Activated CD8-positive, alpha-beta memory T cell treated with anti-CD3 and anti-CD28 coated beads, Interleukin-2, amount 50 U/mL, for 4 hours (primary cell): ENCODE results near the gene OXNAD1.

Experiments
- DNase-seq: peaks from one replicate; pipeline ENCODE4 v3.0.0-alpha.2; 2020

Gene OXNAD1

DNA sequence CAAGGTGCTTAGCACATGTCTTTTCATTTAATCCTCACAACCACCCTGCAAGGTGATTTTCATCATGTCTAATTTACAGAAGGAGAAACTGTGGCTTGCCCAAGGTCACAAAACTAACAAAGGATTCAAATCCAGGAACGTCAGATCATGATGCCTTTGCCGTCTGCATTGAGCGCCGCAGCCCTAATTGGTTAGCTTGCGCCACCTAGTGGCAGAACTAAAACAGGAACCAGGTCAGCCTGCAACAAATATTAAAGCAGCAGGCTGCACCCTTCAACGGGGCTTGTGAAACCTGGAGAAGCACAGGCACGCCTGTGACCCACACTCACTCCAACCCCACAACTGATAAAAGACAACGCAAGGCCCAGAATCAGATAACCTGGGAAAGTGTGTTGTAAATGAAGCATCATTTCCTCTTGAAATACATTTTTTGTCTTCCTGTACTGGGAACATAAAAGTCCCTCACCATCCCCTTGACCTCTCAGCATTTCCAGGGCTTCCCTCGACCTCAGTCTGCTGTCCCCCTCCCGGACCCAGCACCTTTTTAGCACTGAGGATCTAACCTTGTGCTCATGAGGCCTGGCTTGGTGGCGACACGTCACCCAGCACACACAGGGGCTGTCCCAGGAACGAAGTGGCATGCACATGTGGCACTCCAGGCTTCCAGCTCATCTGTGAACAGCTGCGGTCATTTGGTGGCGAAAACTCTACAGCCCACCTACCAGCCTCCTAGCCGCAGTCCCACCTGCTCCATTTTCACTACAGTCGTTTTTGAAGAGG is 17.5 kb upstream of the OXNAD1 start:
- peak; percentile 76 for DNase-seq

- DNase-seq = no peak
Measured at GRCh38 chr3:16248556-16248955, 16.5 kb upstream of the OXNAD1 start.

- DNase-seq = no peak
Measured at GRCh38 chr3:16249336-16249735, 15.7 kb upstream of the OXNAD1 start.

GRCh38 chr3:16249886-16250285 is 15.1 kb upstream of the OXNAD1 start:
- no peak for DNase-seq

DNA sequence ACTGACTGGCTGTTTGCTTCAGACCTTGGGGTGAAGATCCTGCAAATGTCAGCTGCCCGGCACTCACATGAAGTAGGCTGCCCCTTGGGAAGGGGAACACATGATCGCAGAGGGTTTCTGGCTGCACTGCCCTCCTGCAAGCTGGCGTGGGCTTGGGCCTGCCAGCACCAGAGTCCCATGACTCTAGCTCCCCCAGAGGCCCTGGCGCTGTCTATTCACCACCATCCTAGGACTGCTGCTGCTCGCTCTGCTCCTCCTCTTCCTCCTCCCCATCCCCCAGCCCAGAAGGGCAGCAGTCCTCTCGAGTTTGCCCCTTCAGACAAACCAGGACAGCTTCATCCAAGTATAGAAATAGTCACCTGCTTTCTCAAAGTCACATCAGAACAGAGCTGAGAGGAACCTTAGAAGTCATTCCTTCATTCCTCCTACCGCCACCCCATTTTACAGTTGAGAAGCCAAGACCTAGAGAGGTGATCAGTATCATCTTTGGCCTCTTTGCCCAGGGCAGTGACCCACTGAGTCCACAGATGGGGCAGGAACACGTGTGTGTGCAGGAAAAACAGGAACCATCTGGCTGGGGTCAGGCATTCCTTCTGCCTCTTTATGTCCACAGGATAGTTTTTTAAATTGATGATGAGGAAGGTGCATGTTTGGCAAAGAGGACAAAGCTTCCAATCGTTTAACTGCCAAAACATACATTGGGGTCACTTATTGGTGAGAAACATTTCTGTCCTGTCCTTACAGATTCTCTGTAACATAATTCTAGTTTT is 13.5 kb upstream of the OXNAD1 start:
- no peak for DNase-seq

DNA sequence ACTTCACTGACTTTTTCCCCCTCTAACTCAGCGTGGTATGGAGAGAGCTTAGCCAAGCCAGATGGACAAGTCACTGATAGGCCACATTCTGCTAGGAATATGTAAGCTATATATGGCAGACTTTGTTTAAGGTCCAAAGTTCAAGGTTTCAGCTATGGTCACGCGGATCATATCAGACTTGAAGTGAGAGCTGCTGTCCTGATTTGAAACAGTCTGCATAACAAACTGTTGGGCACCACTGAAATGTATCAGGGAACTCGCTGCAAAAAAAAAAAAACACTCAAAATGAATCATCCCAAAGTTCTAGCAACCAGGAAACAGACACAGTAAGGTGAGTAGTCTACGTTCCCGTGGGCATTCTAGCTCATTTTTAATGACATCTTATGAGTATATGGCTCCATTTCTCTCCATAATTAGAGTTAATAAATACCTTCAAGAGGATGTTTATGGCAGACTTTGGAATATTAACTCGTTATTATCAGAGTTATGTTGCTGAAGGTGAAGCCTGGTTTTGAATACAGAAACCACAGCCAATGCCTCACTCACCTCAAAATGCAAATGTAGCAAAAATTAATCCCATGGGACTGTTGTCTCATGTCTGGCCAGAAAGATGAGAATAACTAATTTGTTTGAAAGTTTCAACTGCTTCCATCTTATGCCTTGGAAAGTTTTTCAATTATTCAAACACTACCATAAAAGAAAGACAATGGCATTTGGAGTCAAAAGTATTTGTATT is 12.6 kb upstream of the OXNAD1 start:
- no peak for DNase-seq

DNA sequence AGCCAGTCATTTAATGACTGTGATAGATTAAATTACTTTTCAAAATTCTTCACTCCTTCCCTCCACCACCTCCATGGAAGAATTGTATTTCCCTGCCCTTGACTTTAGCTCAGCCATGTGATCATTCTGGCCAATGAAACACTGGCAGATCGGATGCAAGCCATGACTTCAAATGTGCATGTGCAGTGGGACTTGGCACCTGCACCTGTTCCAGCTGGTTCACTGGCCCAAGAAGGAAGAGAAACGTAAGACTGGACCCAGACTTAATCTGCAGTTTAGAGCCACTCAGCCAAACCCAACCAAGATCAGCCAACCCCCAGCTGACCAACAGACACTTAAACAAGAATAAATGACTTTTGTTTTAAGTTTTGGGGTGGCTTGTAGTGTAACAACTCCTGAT is 12.0 kb upstream of the OXNAD1 start:
- no peak for DNase-seq

- no peak for DNase-seq
Measured at GRCh38 chr3:16253601-16254000, 11.4 kb upstream of the OXNAD1 start.

DNA sequence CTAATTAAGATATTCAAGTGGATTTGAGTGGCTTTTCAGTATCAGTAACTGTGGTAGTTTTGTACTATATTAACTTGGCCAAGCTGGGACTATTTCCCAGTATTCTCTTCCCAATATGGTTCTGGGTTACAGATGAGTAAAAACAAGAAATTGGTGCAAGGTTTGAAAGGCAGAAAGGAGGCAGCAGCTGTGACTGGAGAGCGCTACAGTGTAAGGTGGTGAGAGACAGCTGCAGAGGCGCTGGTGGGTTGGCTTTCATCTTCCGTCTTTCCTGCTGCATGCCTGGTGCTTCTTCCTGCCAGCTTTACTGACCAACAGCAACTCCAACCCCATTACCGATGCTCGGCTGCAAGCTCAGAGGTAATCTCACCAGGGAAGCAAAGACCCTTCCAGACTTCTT is 10.1 kb upstream of the OXNAD1 start:
- DNase-seq = no peak

- DNase-seq = no peak
Measured at GRCh38 chr3:16255326-16255725, 9.7 kb upstream of the OXNAD1 start.

DNA sequence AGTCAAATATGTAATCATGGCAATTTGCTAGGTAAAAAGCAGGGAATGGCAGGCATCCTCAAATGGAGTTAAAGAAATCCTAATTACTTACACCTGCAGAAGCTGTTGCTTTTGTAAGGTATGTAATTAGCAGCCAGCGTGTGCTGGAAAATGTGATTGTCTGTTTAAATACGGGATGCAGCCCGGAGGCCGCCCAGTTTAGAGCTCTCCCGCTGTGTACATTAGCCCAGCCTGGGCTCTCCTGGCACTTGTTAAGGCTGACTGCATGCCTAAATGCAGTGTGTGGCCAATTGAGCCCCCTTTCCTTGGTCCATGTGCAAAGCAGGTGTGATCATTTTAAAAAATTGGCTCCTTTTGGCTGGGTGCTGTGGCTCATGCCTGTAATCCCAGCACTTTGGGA is 9.3 kb upstream of the OXNAD1 start:
- no peak for DNase-seq

GRCh38 chr3:16257309-16257708 is 7.7 kb upstream of the OXNAD1 start:
- no peak for DNase-seq

- no peak for DNase-seq
Measured at GRCh38 chr3:16258177-16258576, 6.8 kb upstream of the OXNAD1 start.

DNA sequence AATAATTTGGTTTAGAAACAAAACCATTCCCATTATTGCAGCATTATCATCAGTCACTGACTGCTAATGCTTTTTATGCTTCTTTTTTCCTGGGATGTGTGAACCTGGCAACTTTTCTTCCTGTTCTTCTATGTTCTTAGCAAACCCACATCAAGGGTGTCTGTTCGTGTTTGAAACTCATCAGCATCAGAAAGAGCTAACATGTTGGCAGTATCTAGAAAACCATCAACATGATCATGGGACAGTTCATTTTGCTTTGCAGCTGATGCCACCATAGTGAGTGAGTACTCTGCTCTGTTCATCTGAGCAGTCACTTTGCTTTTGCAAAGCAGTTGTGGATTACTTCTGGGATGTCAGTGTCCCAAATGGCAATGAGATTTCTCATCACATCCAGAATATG is 6.1 kb upstream of the OXNAD1 start:
- DNase-seq = no peak

GRCh38 chr3:16260046-16260445 is 5.0 kb upstream of the OXNAD1 start:
- DNase-seq = no peak

DNA sequence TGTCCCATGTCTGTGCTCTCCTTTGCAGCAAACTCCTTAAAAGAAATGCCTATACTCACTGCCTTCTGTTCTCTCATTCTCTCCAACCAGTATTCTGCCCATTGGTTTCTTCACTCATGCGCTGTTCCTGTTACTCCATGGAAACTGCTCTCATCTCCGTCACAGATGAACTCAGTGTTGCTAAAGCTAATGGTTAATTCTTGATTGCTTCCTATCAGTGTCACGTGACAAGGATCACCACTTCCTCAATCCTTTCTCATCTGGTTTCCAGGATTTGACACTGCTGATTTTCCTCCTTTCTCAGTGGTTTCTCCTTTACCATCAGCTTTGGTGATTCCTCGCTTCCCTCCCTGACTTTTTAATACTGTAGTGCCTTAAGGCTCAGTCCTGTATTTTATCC is 2.8 kb upstream of the OXNAD1 start:
- DNase-seq = no peak

DNA sequence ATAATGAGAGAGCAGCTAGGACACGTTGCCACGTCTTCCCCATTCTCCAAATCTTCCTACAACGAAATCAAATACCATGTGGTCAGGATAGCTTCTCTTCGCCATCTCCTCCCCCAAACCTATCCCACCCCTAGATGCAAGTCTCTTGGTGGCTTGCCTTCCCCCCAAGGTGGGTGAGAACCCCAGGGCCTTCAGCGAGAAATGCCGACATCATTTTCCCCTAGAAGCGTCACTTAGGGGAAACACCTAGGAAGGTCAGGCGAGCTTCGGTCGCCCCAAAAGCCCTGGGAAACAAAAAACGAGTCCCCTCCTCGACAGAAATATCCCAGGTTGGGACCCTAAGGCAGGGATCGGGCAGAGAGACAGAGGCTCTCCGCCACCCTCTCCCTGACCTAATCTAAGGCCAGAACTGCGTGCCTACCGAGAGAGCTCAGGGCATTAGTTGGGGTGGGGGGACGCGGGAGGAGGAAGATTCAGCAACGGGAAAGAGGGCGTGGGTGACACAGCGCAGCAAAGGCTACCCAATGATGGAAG is 771 bp upstream of the OXNAD1 start:
- DNase-seq = no peak

GRCh38 chr3:16265455-16265786 is 409 bp downstream of the OXNAD1 start:
- no peak for DNase-seq

DNA sequence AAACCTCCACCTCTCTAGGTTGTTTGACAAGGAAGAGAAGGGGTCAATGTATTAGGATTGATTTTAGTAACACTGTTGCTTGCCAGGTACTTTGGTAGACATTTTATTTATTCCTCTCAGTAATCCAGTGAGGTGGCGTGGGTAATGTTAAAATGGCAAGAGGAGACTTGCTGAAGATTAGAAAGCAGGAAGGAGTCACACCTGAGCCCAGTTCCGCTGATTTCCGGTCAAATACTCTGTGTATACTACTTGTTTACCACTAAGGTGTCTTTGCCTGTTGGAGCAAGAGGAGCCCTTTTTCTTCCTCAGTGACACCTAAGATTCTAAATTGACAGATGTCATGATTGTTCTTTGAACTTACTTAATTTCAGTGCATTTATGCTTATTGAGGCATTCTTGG is 1.7 kb downstream of the OXNAD1 start:
- no peak for DNase-seq

DNA sequence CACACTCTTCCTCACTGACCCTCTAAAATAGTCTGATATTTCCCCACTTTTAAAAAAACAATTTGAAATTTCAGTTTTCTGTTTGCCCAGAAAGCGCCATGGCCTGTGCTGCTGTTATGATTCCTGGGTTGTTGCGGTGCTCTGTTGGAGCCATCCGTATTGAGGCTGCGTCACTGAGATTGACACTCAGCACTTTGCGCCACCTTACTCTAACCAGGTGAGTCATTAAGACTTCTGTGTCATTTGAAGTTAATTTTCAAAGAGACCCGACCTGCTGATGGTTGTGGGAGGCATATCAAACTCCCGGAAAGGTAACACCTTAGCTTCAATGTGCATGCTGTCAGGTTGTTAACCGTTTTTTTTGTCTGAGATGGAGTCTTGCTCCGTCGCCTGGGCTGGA is 5.8 kb downstream of the OXNAD1 start:
- DNase-seq = no peak

DNA sequence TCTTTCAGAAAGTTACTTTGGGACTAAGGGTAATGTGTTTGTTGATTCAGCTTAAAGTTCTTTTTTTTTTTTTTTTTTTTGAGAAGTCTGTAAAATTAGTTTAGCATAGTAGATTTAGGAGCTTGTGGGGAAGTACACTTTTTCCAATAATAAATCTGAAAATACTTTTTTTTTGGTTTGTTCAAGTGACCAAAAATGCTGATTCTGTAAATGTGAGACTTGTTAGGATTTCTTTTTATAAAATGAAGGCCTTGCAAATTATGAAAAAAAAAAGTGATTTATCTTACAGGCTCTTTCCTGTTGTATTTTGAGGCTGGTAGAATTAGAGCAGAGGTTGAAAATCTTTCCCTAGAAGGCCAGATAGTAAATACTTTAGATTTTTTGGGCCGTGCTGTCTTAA is 7.6 kb downstream of the OXNAD1 start:
- DNase-seq = no peak

- DNase-seq = no peak
Measured at GRCh38 chr3:16273867-16274266, 8.9 kb downstream of the OXNAD1 start.

GRCh38 chr3:16277471-16277870 is 12.5 kb downstream of the OXNAD1 start:
- DNase-seq = no peak
